GM12878 (cell line): Measurements from ENCODE around the gene PLD3. TPM values are rescaled to one million over a fixed set of nuclear protein-coding genes. Genes with fewer than 3 reads are reported as not detected.
A peak's percentile ranks its signal among the peaks of the same experiment; 100 is the strongest.

Experiments used
- ATAC-seq: fragments of 200-7000 bp; cut with Tn5 transposase; 3 replicates; pipeline ENCODE4 v1.9.1; 2020; ENCODE audit warnings: mild to moderate bottlenecking, moderate library complexity
- BruUV-seq: library from RNA; stranded (reverse); fragments of 400-500 nt; replicated peaks from 2 replicates; lab custom pipeline; 2021; lab: Mats Ljungman, UMichigan
- CTCF ChIA-PET: fragments of 300-600 bp; sonication (Branson Sonifier 250); formaldehyde crosslinking; extraction: SDS; loops from one replicate; lab custom pipeline; 2021; ENCODE audit warnings: inconsistent platforms; lab: Yijun Ruan, JAX
- POLR2A ChIA-PET: fragments of 350-600 bp; formaldehyde crosslinking; extraction: SDS; loops from one replicate; lab custom pipeline; 2021; ENCODE audit warnings: inconsistent platforms; lab: Charles Lee
- RAD21 ChIA-PET: fragments of 300-600 bp; sonication (Branson Sonifier 250); formaldehyde crosslinking; loops from one replicate; lab custom pipeline; 2023; ENCODE audit warnings: antibody characterized with exemption; ENCODE audit not compliant: unreplicated experiment; lab: Charles Lee
- SMC1A ChIA-PET: fragments of 300-600 bp; sonication (Branson Sonifier 250); formaldehyde crosslinking; loops from one replicate; lab custom pipeline; 2023; ENCODE audit not compliant: unreplicated experiment, uncharacterized antibody; lab: Charles Lee
- DNase-seq: peaks from one replicate; pipeline ENCODE4 v3.0.0-alpha.2; 2011; ENCODE audit warnings: low read depth, low spot score
- FAIRE-seq: peaks from 3 replicates; lab custom pipeline; 2011; peaks lifted over from hg19 to GRCh38; lab: Jason Lieb, UNC
- H2AFZ ChIP-seq: 2 replicates; pipeline ENCODE4 v1.6.0; 2011; ENCODE audit warnings: low read depth, low read length, control low read depth; ENCODE audit not compliant: control insufficient read depth
- H3K27ac ChIP-seq: 2 replicates; pipeline ENCODE4 v1.5.1; 2011; ENCODE audit warnings: control low read depth; ENCODE audit not compliant: control insufficient read depth, insufficient read depth
- H3K27me3 ChIP-seq, 2 experiments: replicated peaks in 1 of 2; 2 replicates each; pipeline versions ENCODE4 v1.6.0 to v1.6.1; 2011; ENCODE audit warnings: low read length in 1 of 2; ENCODE audit not compliant: control insufficient read depth in 2 of 2, insufficient read depth in 2 of 2
- H3K36me3 ChIP-seq, 2 experiments: 2 replicates each; pipeline ENCODE4 v1.5.1; 2011; ENCODE audit warnings: low read length in 1 of 2; ENCODE audit not compliant: control insufficient read depth in 2 of 2, insufficient read depth in 2 of 2
- H3K4me1 ChIP-seq: 2 replicates; pipeline ENCODE4 v1.6.1; 2011; ENCODE audit warnings: mild to moderate bottlenecking, low read length, moderate library complexity, mixed read lengths; ENCODE audit not compliant: control insufficient read depth, insufficient read depth
- H3K4me2 ChIP-seq: 2 replicates; pipeline ENCODE4 v1.6.0; 2011; ENCODE audit warnings: control low read depth; ENCODE audit not compliant: control insufficient read depth, insufficient read depth
- H3K4me3 ChIP-seq: fragments of 200-600 bp; sonication (generic); 2 replicates; pipeline ENCODE4 v1.5.1; 2016
- H3K79me2 ChIP-seq: 2 replicates; pipeline ENCODE4 v1.6.0; 2011; ENCODE audit warnings: low read length; ENCODE audit not compliant: control insufficient read depth, insufficient read depth
- H3K9ac ChIP-seq: 2 replicates; pipeline ENCODE4 v1.8.0; 2011; ENCODE audit warnings: low read length, control low read depth, mixed read lengths; ENCODE audit not compliant: control insufficient read depth, insufficient read depth
- H3K9me3 ChIP-seq: replicated peaks from 3 replicates; pipeline ENCODE4 v1.5.1; 2011; ENCODE audit warnings: mild to moderate bottlenecking, low read length; ENCODE audit not compliant: control insufficient read depth, insufficient read depth
- H4K20me1 ChIP-seq: 2 replicates; pipeline ENCODE4 v1.6.0; 2011; ENCODE audit not compliant: control insufficient read depth, insufficient read depth
- BACH1 ChIP-seq: fragments of 450-650 bp; IDR thresholded peaks from 2 replicates; pipeline ENCODE4 v1.6.1; 2017; ENCODE audit warnings: mild to moderate bottlenecking, borderline replicate concordance
- EGR1 ChIP-seq, 2 experiments: IDR thresholded peaks; 1 replicate in 1 of 2; 2 replicates in 1 of 2; pipeline ENCODE4 v1.6.1; 2011 to 2012; ENCODE audit warnings: low read depth in 2 of 2, low read length in 2 of 2, borderline replicate concordance in 1 of 2, mild to moderate bottlenecking in 1 of 2, moderate library complexity in 1 of 2
- FOXK2 ChIP-seq: fragments of 450-650 bp; IDR thresholded peaks from 2 replicates; pipeline ENCODE4 v1.6.1; 2017; ENCODE audit warnings: mild to moderate bottlenecking, moderate library complexity
- MAX ChIP-seq: IDR thresholded peaks from 2 replicates; pipeline ENCODE4 v1.6.1; 2012; ENCODE audit warnings: low read depth, low read length, improper control_type of control experiment
- MEF2B ChIP-seq: fragments of 450-650 bp; IDR thresholded peaks from 2 replicates; pipeline ENCODE4 v1.6.1; 2018; ENCODE audit warnings: mild to moderate bottlenecking, moderate library complexity; ENCODE audit not compliant: partially characterized antibody, poor library complexity, severe bottlenecking
- MTA3 ChIP-seq: IDR thresholded peaks from 2 replicates; pipeline ENCODE4 v1.6.1; 2012; ENCODE audit warnings: low read length, inconsistent platforms, borderline replicate concordance
- NFYB ChIP-seq: IDR thresholded peaks from 2 replicates; pipeline ENCODE4 v1.6.1; 2011; ENCODE audit warnings: low read depth, mild to moderate bottlenecking, low read length, improper control_type of control experiment, moderate library complexity; ENCODE audit not compliant: insufficient read depth
- NR2C1 ChIP-seq: fragments of 450-650 bp; IDR thresholded peaks from 2 replicates; pipeline ENCODE4 v1.6.1; 2017; ENCODE audit warnings: antibody characterized with exemption, mild to moderate bottlenecking, moderate library complexity
- POLR2A ChIP-seq: IDR thresholded peaks from 2 replicates; pipeline ENCODE4 v1.6.1; 2011; ENCODE audit warnings: low read depth, mild to moderate bottlenecking, low read length
- SUZ12 ChIP-seq: fragments of 200-600 bp; sonication (generic); IDR thresholded peaks from one replicate; pipeline ENCODE4 v1.6.1; 2018; ENCODE audit warnings: antibody characterized with exemption, mild to moderate bottlenecking; ENCODE audit not compliant: unreplicated experiment
- TAF1 ChIP-seq: IDR thresholded peaks from 2 replicates; pipeline ENCODE4 v1.6.1; 2011; ENCODE audit warnings: mild to moderate bottlenecking, low read depth, low read length, borderline replicate concordance
- USF1 ChIP-seq: IDR thresholded peaks from 2 replicates; pipeline ENCODE4 v1.6.1; 2011; ENCODE audit warnings: borderline replicate concordance, low read depth, mild to moderate bottlenecking, moderate library complexity, mixed read lengths, low read length; ENCODE audit not compliant: insufficient read depth; ENCODE audit errors: extremely low read length
- WGBS: methylation state at CpG from one replicate; pipeline ENCODE4 v1.1.6; 2016; ENCODE audit warnings: low lambda C conversion rate; ENCODE audit not compliant: insufficient replicate concordance, insufficient coverage; ENCODE audit errors: missing lambda C conversion rate; 5-methylcytosine and 5-hydroxymethylcytosine counted together
- in situ Hi-C: fragments of 300-500 bp; cut with MboI; formaldehyde crosslinking; loops from 9 replicates; pipeline ENCODE4 v1.14.3; 2018; ENCODE audit warnings: mixed read lengths
- intact Hi-C: fragments of 100-400 bp; cut with micrococcal nuclease; formaldehyde crosslinking; loops from one replicate; pipeline ENCODE4 v1.14.2; 2022; ENCODE audit not compliant: unreplicated experiment
- polyA plus RNA-seq, 11 experiments: library from polyadenylated mRNA; depleted of rRNA in 4 of 11; unstranded in 6 of 11; stranded (reverse) in 5 of 11; fragments of >200 nt; fragmentation: Nextera tagmentation in 4 of 11; fragmentation: Illumina TruSeq in 1 of 11; extraction: Ambion mirVana in 4 of 11; extraction: Trizol in 1 of 11; gene quantifications; 1 replicate in 1 of 11; 2 replicates in 10 of 11; pipeline versions ENCODE4 v1.2.1 to v1.2.3, GENCODE V29; 2011 to 2016; ENCODE audit warnings: inconsistent platforms in 2 of 11, missing spikeins in 2 of 11, low read depth in 1 of 11
- total RNA-seq, 4 experiments: library from RNA; depleted of rRNA in 3 of 4; stranded (reverse); fragments of >200 nt in 3 of 4; fragmentation: Illumina TruSeq in 1 of 4; extraction: Trizol in 1 of 4; gene quantifications; 2 replicates each; pipeline versions ENCODE4 v1.2.1 to v1.2.3, GENCODE V29; 2013 to 2021

The PLD3 gene
- total and polyA plus RNA-seq, 10 of the 15 experiments (the other 5 are each of a cell fraction or from before 2014, with no cell fraction given) = 1.3 to 134 (median 72.7) TPM

GRCh38 chr19:40365613-40366401 is 17.3 kb downstream of the PLD3 start:
- BruUV-seq = no TSS peak
- WGBS = 66% methylated on average over 18 of the region's 28 CpGs
- peak overlapping the region; percentile 87 for H2AFZ ChIP-seq

GRCh38 chr19:40366697-40367561 is 18.4 kb downstream of the PLD3 start:
- 94% methylated on average over 25 of the region's 27 CpGs for WGBS
- in situ Hi-C loops = no loop called here
- RAD21 ChIA-PET = no interaction called here
- DNase-seq = no peak
- no peak for ATAC-seq
- H3K9ac ChIP-seq = no peak overlapping the region
- no peak overlapping the region for H3K4me3 ChIP-seq
- no peaks in the 10 kb centered on the region for H3K4me1 ChIP-seq
- H3K27ac ChIP-seq = no peak overlapping the region
- H3K4me2 ChIP-seq = no peak overlapping the region
- CTCF ChIA-PET = no interaction called here
- H2AFZ ChIP-seq = no peak overlapping the region
- POLR2A ChIA-PET = no interaction called here
- no peak for FAIRE-seq
- intact Hi-C loops = no loop called here
- H4K20me1 ChIP-seq = no peaks in the 10 kb centered on the region
- SMC1A ChIA-PET = no interaction called here
- BruUV-seq = no TSS peak
- no peaks in the 10 kb centered on the region; a peak in 2 of 4 replicates for H3K36me3 ChIP-seq
- no peaks in the 10 kb centered on the region for H3K9me3 ChIP-seq
- H3K27me3 ChIP-seq = no peaks in the 10 kb centered on the region
- no peaks in the 10 kb centered on the region for H3K79me2 ChIP-seq
- TF ChIP-seq USF1 (no peak), SUZ12 (no peak), MAX (no peak), FOXK2 (no peak), MEF2B (no peak), MTA3 (no peak)

More at GRCh38 chr19:40365613-40366401, 17.3 kb downstream of the PLD3 start:
- Histone ChIP-seq H3K79me2 (no peaks in the 10 kb centered on the region), H3K4me3 (0 out of 2 replicates have a peak overlapping the region, but pooled peaks have one; percentile 53), H3K4me2 (peak overlapping the region; percentile 31; the same call in 1 of the 2 replicates), H3K9ac (no peak overlapping the region), H3K27me3 (no peaks in the 10 kb centered on the region), H4K20me1 (no peaks in the 10 kb centered on the region), H3K4me1 (no peaks in the 10 kb centered on the region), H3K36me3 (no peaks in the 10 kb centered on the region; a peak in 1 of 4 replicates), H3K27ac (no peak overlapping the region), H3K9me3 (no peaks in the 10 kb centered on the region)
- DNase-seq = no peak
- FAIRE-seq = no peak
- RAD21 ChIA-PET = no interaction called here
- ATAC-seq = peak; percentile 47
- CTCF ChIA-PET = no interaction called here
- POLR2A ChIA-PET = no interaction called here
- in situ Hi-C loops (no loop called here), intact Hi-C loops (no loop called here)
- TF ChIP-seq TAF1 (0 out of 2 replicates have a peak, but pooled peaks have one; percentile 9), POLR2A (peak; percentile 54), BACH1 (no peak), NFYB (no peak), EGR1 (IDR thresholded peaks at IDR 0.05; ENCODE audit: borderline replicate concordance in 1 of 2, low read depth in 2 of 2, low read length in 2 of 2) (0 out of 3 replicates have a peak, but pooled peaks of 1 of the 2 experiments have one; percentile 18), NR2C1 (no peak)
- SMC1A ChIA-PET = interaction anchor here (0.9 kb wide), 1 partner anchor 60 kb away, joined by 3 read pairs; no protein-coding TSS in a partner anchor
